ENCODE measurements around the gene BPIFA2.

GRCh38 chr20:33191484-33191883 is 23.5 kb downstream of the BPIFA2 start:
- TF ChIP-seq CTCF (IDR thresholded peaks at IDR 0.05 in 4 of 5, conservative IDR thresholded peaks at IDR 0.05 in 1 of 5) (no peak), POLR2A (IDR thresholded peaks at IDR 0.05) (no peak)
